NOMO-1 treated with DMSO at 0.1 percent for 48 hours (cell line): ENCODE results near the gene TGM1.
A peak's percentile ranks its signal among the peaks of the same experiment; 100 is the strongest.

Source experiments
- DNase-seq: peaks from one replicate; lab custom pipeline; 2025; ENCODE audit not compliant: unreplicated experiment; lab: John Stamatoyannopoulos, UW

Gene TGM1

GRCh38 chr14:24292118-24292807 lies 29.3 kb upstream of the TGM1 start:
- DNase-seq: no peak

DNA sequence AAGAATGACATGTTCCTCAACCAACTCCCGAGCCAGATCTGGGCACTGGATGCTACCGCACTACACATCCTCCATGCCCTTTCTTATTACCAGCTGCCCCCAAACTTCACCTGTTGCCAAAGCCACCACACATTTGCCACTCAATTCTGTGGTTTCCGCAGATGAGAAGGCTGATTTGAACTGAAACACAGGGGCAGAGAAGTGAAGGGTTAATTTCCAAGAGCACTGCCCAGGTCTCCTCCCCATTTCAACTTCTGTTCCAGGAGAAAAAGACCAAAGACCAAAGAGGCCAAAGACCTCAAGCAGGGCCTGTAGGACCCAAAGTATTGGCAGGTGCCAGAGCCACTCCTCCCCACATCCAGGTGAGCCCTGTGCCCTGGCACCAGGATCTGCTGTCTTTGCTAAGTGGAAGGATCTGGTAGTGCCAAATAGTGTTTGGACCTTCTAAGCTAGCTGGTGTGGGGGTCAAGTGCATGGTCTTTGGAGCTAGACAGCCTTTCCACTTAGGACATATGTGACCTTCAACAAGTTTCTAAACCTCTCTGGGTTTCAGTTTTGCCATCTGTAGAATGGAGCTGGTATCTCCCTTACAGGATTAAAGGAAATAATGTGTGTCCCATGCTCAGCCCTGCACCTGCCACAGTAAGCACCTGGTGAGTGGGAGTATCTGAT lies 28.6 kb upstream of the TGM1 start:
- DNase-seq: no peak

DNA sequence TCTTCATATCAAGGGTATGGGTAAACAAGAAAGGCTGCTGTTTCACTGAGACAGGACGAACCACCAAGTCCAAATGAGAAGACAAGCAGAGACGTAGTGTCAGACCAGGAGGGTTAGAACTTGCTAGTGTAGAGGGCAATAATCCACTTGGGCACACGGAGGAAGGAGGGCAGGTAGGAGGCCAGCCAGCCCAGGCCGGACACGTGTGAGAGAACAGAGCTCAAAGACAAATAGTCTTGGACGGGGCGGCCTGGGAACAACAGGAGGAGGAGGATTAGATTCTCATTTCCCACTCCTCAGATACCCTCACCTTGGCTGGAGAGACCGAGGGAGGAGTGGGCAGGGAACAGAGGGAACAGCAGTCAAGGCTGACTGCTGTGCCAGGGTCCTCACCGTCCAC lies 27.8 kb upstream of the TGM1 start:
- DNase-seq: no peak

GRCh38 chr14:24289649-24290280 lies 26.8 kb upstream of the TGM1 start:
- DNase-seq: no peak

DNA sequence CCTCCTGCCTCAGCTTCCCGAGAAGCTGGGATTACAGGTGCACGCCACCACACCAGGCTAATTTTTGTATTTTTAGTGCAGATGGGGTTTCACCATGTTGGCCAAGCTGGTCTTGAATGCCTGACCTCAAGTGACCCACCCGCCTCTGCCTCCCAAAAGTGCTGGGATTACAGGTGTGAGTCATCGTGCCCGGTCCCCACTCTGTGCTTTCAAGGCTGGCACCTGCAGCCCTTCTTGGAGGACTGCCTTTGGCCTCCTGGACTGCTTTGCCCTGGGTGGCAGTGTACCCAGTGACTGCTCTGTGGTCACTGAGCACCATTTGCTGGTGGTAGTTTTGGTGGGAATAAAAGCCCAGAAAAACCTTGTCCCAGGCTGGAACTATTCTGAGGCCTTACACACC lies 24.0 kb upstream of the TGM1 start:
- no peak for DNase-seq

- DNase-seq: no peak
Measured at GRCh38 chr14:24285351-24285750, 22.4 kb upstream of the TGM1 start.

DNA sequence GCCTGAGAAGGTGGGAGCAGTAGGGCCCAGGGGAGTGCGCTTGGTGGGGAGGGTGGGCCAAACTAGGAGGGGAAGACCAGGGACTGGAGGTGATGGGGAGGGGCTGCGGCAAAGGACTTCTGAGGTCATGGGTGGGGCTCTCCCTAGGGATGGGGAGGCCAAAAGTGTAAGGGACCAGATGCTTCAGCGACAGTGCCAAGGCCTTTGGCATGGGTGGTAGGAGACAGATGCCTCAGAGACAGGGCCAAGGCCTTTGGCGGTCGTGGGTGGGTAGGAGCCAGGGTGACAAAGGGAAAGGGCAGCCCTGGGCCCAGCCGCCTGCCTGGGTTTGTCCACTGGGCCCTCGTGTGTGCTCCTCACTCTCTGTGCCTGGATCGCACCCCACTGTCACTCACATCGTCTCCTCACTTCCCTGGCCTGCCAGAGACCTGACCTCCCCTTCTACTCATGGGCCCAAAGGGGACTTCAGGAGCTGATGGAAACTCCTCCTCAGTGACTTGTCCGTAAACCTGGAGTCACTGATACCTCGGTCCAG lies 21.6 kb upstream of the TGM1 start:
- DNase-seq: no peak

DNA sequence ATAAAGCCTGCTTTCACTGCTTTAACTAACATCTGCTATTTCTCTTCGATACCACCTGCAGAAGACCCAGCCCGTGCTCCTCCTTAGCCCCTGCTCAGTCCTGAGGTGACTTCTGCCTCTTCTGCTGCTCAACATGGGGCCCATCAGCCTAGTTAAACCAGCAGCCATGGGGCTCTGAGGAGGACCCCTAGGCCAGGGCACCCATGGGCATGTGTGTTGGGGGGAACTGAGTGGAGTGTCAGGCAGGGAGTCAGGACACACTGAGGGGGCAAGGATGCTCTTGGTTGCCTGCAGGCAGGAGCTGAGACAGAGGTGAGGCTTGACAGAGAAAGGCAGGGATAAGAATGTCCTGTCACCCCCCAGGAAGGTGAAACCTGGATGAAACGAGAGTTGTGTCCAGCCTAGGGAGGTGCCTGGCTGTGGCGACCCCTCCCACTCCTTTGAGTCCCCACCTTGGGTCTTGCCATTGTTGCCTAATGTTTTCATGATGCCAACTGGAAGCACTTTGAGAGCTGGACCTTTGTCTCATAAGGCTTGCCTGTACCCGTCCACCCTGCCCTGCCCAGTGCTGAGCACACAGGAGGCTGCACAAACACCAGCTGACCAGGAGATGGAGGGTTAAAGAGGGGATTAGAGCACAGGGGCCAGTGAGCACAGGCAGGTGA lies 21.0 kb upstream of the TGM1 start:
- DNase-seq: no peak

- DNase-seq: no peak
Measured at GRCh38 chr14:24282736-24283135, 19.8 kb upstream of the TGM1 start.

- DNase-seq: no peak
Measured at GRCh38 chr14:24281636-24282035, 18.7 kb upstream of the TGM1 start.

- no peak for DNase-seq
Measured at GRCh38 chr14:24280797-24281460, 18.0 kb upstream of the TGM1 start.

DNA sequence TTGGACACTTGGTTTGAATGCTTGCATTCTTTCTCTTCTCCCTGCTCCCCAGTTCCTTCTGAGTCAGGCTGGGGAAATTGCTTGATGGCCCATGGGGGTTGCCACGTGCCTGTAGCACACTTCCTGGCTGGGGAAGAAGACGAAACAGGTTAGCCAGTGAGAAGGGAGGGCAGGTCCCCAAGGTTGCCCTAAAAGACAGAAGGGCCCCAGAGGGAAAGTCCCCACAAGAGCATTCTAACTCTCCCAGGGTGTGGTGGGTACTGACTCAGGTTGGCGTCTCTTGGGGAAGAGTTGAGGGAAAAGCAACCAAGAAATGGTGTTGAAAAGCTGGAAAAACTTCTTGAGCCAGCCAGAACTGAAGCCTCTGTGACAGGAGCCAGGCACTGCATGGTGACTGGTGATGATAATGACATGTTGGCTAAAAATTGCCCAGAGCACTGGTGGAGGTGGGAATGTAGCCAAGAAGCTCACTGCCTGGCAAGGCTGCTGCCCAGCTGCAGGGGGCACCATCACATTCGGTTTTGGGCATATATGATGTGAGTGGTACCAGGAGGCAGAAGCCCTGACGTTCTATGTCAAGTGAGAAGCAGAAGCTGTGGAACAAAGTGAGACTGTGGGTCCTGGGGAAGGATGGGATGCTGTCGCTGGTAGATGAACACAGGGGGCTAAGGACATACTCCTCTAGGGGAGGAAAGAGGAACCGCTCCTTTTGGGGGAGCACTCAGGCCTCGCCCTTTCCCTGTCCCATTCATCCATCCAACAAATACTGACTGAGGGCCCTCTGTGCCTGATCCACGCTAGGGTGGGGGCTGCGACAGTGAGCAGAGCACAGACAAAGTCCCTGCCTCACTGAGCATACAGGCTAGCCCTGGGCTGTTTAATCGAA lies 16.6 kb upstream of the TGM1 start:
- peak; percentile 12 for DNase-seq

GRCh38 chr14:24278424-24278823 lies 15.4 kb upstream of the TGM1 start:
- no peak for DNase-seq

DNA sequence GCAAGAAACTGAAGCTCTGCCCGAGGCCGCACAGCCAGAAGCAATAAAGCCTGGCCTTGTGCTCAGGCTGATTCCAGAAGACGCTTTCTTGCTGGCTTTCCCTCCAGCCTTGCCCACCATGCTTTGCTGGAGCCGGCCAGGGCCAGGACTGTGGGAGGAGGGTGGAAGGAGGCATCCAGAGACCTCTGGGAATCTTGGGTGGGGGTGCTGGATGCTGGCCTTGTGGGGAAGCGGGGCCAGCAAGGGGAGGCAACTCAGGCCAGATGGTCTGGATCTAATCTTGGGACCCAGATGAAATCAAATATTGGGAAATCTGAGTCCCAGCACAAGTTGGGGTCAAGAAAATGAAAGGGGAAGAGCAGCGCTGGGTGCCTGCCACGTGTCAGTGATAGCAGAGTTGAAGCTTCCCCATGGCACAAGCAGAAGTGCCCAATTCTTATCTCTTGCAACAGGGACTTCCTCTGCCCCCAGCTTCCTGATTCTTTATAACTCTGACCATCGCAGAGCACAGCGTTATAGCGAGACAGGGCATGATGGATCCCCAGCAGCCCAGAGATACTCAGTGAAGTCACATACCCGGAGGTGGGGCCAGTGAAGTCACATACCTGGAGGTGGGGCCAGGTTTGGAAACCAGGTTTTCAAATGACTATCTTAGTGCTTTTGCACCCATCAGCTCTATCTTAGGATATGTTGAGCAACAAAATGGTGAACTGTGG lies 14.8 kb upstream of the TGM1 start:
- DNase-seq: peak; percentile 90

- DNase-seq: no peak
Measured at GRCh38 chr14:24277071-24277470, 14.1 kb upstream of the TGM1 start.

DNA sequence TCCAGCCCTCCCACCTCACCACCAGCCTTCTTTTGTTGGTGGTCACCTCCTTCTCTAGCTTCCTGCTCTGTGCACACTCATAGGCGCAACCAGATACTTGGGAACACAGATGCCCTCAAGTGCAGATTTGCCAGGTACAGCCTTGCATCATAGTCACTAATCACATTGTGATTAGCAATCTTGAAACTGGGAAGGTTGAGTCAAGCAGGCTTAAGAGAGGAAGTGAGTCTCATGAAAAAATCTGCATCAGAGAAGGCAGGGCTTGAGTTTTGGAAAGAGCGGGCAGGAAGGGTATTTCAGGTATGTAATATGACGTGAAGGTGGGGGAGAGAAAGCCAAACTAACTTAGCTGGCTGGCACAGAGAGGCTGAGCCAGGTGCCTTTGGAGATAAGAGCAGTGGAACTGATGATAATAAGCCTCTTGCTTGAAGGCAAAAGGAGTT lies 11.1 kb upstream of the TGM1 start:
- peak; percentile 88 for DNase-seq

DNA sequence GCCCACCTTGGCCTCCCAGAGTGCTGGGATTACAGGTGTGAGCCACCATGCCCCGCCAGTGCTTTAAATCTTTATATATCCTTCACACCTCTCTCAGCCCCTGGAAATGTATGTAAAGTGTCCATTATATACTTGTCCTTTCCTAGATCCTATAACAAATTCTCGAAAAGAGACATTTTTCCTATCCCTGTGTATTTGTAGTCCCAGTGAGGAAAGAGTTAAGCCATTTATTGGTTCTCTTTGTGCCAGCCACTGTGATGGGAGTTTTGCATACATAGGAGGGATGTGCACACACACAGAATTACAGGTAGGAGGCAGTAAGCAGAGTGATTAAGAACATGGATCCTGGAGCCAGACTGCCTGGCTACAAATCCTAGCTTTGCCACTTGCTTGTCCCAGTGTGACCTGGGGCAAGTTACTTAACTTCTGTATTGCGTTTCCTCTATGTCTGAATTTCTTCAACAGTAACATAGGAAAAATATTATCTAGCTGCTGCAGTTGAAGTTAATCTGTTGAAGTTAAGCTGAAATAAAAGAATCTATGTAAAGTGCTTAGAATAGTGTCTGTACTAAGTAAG lies 10.5 kb upstream of the TGM1 start:
- DNase-seq: no peak

GRCh38 chr14:24272467-24272866 lies 9.5 kb upstream of the TGM1 start:
- DNase-seq: no peak

GRCh38 chr14:24271834-24272263 lies 8.9 kb upstream of the TGM1 start:
- no peak for DNase-seq
